GM21423 (cell line): ENCODE measurements around the gene ESD.

Experiments
- ATAC-seq: cut with Tn5 transposase; IDR thresholded peaks from one replicate; pipeline ENCODE4 v1.9.1; 2021; ENCODE audit warnings: mild to moderate bottlenecking, moderate library complexity; ENCODE audit not compliant: unreplicated experiment

ESD gene

GRCh38 chr13:46748300-46748699 is 48.7 kb downstream of the ESD start:
- ATAC-seq, result no peak

GRCh38 chr13:46747031-46747820 is 49.7 kb downstream of the ESD start:
- no peak for ATAC-seq

- no peak for ATAC-seq
Measured at GRCh38 chr13:46745706-46746105, 51.3 kb downstream of the ESD start.

- ATAC-seq, result no peak
Measured at GRCh38 chr13:46745062-46745461, 51.9 kb downstream of the ESD start.

- ATAC-seq, result no peak
Measured at GRCh38 chr13:46743191-46743590, 53.8 kb downstream of the ESD start.

GRCh38 chr13:46739447-46740098 is 57.4 kb downstream of the ESD start:
- ATAC-seq, result no peak

GRCh38 chr13:46738766-46739165 is 58.2 kb downstream of the ESD start:
- no peak for ATAC-seq

- no peak for ATAC-seq
Measured at GRCh38 chr13:46738055-46738454, 58.9 kb downstream of the ESD start.

- no peak for ATAC-seq
Measured at GRCh38 chr13:46736541-46737310, 60.2 kb downstream of the ESD start.

GRCh38 chr13:46735425-46735824 is 61.5 kb downstream of the ESD start:
- no peak for ATAC-seq

- no peak for ATAC-seq
Measured at GRCh38 chr13:46731535-46731934, 65.4 kb downstream of the ESD start.

GRCh38 chr13:46728777-46729176 is 68.2 kb downstream of the ESD start:
- ATAC-seq, result no peak

GRCh38 chr13:46726347-46726746 is 70.6 kb downstream of the ESD start:
- no peak for ATAC-seq
